ENCODE measurements around the gene SQSTM1.
"Not testable (repeated sequence)": the region's sequence is repeated elsewhere in the genome, so short reads cannot be mapped to it uniquely, and the experiment has no call there.

SQSTM1 gene

GRCh38 chr5:179788193-179788854, 32.4 kb upstream of the SQSTM1 start:
- no peak for DNase-seq (ENCODE audit: low read depth in 1 of 2, low spot score in 1 of 2)
- Histone ChIP-seq H3K4me3 (replicated peaks; ENCODE audit: insufficient read depth, low read length) (no peak overlapping the region), H3K27ac (replicated peaks) (no peak overlapping the region), H3K27me3 (ENCODE audit: insufficient read depth, poor library complexity, severe bottlenecking) (no peaks in the 10 kb centered on the region)
- TF ChIP-seq GABPA (IDR thresholded peaks at IDR 0.05; ENCODE audit: low read depth) (no peak), POLR2AphosphoS5 (IDR thresholded peaks at IDR 0.05; ENCODE audit: low read depth) (no peak), CTCF (IDR thresholded peaks at IDR 0.05; ENCODE audit: insufficient read depth, low read length) (no peak), SPI1 (IDR thresholded peaks at IDR 0.05; ENCODE audit: borderline replicate concordance, low read depth) (no peak), REST (IDR thresholded peaks at IDR 0.05; ENCODE audit: insufficient replicate concordance, low read depth) (no peak)

GRCh38 chr5:179789278-179789677, 31.4 kb upstream of the SQSTM1 start:
- not testable (repeated sequence) for H3K4me3 ChIP-seq (replicated peaks; ENCODE audit: insufficient read depth, low read length); DNase-seq (ENCODE audit: low read depth in 1 of 2, low spot score in 1 of 2); H3K27me3 ChIP-seq (ENCODE audit: insufficient read depth, poor library complexity, severe bottlenecking); H3K27ac ChIP-seq (replicated peaks)

GRCh38 chr5:179791881-179792611, 28.7 kb upstream of the SQSTM1 start:
- TF ChIP-seq GABPA (IDR thresholded peaks at IDR 0.05; ENCODE audit: low read depth), result no peak
- TF ChIP-seq REST (IDR thresholded peaks at IDR 0.05; ENCODE audit: insufficient replicate concordance, low read depth), result no peak
- no peak for TF ChIP-seq POLR2AphosphoS5 (IDR thresholded peaks at IDR 0.05; ENCODE audit: low read depth)
- no peak for TF ChIP-seq CTCF (IDR thresholded peaks at IDR 0.05; ENCODE audit: insufficient read depth, low read length)
- no peak for TF ChIP-seq SPI1 (IDR thresholded peaks at IDR 0.05; ENCODE audit: borderline replicate concordance, low read depth)
- peak overlapping the region; percentile 72 for H3K27ac ChIP-seq (replicated peaks)
- no peak overlapping the region for H3K4me3 ChIP-seq (replicated peaks; ENCODE audit: insufficient read depth, low read length)
- H3K27me3 ChIP-seq (ENCODE audit: insufficient read depth, poor library complexity, severe bottlenecking), result no peaks in the 10 kb centered on the region
- DNase-seq (ENCODE audit: low read depth in 1 of 2, low spot score in 1 of 2), result peak in 1 of 2 experiments; percentile 38

GRCh38 chr5:179792612-179793467, 27.9 kb upstream of the SQSTM1 start:
- H3K27ac ChIP-seq (replicated peaks), result peak overlapping the region; percentile 72
- peak in 1 of 2 experiments; percentile 28 for DNase-seq (ENCODE audit: low read depth in 1 of 2, low spot score in 1 of 2)
- no peaks in the 10 kb centered on the region for H3K27me3 ChIP-seq (ENCODE audit: insufficient read depth, poor library complexity, severe bottlenecking)
- no peak overlapping the region for H3K4me3 ChIP-seq (replicated peaks; ENCODE audit: insufficient read depth, low read length)
- TF ChIP-seq CTCF (IDR thresholded peaks at IDR 0.05; ENCODE audit: insufficient read depth, low read length) (no peak), SPI1 (IDR thresholded peaks at IDR 0.05; ENCODE audit: borderline replicate concordance, low read depth) (peak; percentile 93)
